Inferior parietal cortex (tissue), 1 donor: ENCODE measurements around the gene RHBDL2.
"Not testable (repeated sequence)": the region's sequence is repeated elsewhere in the genome, so short reads cannot be mapped to it uniquely, and the experiment has no call there.

Source experiments
- DNase-seq: peaks from one replicate; pipeline ENCODE4 v3.0.0-alpha.2; 2016; ENCODE audit errors: extremely low spot score

The RHBDL2 gene

DNA sequence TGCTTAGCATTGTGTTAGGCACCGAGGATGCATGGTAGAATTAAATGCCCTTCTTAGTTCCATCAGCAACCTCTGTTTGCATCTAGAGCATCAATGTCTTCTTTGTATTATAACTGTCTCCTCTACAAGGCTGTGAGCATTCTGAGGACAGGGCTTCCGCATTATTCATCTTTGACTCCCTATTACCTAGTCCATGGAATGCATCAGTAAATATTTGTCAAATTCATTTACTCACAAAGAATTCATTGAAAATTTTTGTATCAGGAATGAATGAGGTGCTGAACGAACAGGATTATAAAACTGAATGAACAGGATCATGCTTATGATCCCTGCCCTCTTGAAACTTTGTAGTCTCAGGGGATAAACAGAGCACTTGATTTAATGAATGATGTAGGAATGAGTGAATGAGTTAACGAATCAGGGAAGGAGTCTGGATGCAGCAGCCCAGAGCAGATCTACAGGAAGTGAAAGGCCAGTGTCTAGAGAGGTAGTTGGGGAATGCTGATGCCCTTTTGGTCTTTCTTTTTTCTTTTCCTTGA is 2.8 kb downstream of the RHBDL2 start:
- no peak for DNase-seq

DNA sequence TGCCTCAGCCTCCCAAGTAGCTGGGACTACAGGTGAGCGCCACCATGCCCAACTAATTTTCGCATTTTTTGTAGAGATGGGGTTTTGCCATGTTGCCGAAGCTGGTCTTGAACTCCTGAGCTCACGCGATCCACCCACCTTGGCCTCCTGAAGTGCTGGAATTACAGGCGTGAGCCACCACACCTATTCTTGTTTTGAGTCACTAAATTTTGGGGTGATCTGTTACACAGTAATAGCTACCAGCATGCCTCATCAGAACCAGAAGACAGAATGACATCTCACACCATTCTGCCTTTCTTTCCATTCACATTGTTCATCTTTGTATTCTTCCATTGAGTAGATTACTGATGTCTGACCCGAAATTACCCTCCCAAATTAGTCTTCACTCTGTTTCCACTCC is 9.1 kb downstream of the RHBDL2 start:
- no peak for DNase-seq

DNA sequence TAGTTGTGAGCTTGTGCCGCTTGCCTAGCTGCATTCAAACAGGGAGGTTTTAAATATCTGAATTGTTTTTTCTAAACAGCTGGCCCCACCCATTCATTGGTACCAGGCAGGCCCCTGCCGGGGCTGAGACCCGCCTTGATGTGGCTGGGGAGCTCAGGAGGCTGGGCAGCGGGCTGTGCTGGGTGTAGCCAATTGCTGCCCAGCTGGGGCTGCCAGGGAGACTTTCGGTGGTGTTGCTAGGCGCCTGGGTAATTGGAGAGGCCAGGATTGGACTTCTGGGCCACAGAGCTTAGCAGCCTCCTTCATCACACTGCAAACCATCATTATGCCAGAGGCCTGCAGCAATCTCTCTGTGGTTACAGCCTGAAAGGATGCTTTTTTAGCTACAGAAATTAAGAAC is 12.2 kb downstream of the RHBDL2 start:
- DNase-seq: peak; percentile 78

DNA sequence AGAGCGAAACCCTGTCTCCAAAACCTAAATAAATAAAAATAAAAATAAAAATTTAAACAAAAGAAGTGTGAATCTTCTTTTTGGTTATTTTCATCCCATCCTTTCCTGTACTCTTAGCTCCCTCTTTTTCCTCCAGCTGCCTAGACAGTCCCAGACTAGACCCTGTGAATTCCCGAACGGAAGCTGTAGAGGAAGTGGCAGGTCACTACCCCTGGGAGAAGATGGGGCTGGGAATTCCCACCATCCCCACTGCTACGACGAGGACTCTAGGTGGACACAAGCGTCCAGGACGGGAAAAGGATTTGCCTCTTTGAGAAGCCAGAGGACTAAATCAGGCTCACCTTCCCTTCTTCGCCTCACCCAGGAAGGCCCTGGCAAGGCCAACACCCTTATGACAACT is 12.6 kb downstream of the RHBDL2 start:
- DNase-seq: no peak

DNA sequence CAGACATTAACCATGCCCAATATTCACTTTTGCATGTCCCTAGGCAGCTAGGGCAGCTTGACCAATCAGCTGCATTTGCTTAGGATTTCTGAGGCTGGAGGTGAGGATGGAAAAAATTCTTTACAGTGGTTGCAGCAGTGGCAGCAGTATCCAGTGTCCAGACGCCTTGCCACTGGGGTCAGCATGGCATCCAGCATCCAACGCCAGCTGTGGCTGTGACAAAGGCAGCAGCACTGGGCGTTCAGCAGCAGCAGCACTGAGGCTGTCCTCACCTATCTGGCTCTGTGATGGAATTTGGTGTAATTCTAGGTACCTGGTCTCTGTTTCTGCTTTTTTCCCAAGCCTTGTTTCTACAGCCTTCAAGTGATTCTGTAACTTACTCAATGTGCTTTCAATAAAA is 15.5 kb downstream of the RHBDL2 start:
- no peak for DNase-seq

DNA sequence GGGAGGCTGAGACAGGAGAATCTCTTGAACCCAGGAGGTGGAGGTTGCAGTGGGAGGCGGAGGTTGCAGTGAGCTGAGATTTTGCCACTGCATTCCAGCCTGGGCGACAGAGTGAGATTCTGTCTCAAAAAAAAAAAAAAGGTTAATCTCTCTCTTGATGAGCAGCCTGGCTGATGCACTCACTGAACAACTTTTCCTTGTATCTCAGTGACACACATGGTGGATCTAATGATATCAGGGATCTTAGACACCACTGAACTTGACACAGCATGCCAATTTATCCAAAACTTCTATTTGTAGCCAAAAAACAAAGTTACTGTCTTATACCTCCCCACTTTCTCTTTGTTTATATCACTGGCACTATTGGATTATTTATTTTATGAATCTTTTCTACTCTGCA is 16.2 kb downstream of the RHBDL2 start:
- no peak for DNase-seq

DNA sequence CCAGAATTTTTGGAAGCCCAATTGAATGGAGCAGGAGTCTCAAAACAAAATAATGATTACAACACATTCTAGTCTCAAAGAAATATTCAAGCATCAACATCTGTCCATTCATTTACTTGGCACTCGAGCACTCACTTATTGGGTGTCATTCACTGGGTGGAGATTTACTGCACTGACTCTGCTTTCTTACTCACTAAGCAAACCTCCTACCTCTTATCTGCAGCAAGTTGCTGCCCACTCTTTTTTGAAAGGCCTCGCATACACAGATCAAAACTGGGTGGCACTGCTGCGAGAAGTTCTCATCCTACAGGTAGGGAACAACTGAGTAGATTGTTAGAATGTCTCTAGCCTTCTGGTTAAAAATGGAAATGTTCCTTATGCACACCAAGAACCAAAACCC is 18.0 kb downstream of the RHBDL2 start:
- no peak for DNase-seq

DNA sequence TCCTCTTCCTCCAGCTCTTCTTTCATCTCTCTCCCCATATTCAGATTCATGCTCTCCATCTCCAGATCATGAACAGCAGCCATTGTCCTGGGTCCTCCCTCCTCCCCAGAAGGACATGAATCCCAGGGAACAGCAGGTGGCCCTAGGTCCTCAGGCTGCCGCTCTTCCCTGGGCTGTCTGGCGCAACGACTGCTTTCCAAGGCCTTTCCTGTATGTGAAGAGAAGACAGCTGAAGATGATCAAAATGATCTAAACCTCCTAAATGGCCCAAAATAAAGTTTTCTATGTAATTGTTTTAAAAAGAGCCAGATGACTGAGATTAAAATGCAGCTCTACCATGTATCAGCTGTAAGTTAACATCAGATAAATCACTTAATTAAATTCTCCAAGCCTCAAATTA is 22.5 kb downstream of the RHBDL2 start:
- DNase-seq: peak; percentile 64

DNA sequence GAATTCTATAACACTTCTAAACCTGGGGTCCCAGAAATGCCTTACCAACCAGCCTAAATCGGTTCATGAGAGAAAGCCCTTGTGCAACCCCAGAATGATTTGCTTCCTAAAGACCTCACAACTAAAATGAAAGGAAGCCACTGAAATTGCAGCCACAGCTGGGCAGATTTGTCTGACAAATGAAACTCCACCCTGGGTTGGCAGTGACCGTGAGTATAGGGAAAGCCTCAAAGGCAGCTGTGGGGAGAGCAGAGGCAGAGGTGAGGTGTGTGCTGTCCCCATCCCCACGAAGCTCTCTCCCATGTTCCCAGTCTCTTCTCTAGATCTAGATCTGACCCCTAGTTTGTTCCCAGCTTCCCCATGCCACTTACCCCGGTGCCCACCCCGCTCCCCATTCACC is 23.1 kb downstream of the RHBDL2 start:
- no peak for DNase-seq

DNA sequence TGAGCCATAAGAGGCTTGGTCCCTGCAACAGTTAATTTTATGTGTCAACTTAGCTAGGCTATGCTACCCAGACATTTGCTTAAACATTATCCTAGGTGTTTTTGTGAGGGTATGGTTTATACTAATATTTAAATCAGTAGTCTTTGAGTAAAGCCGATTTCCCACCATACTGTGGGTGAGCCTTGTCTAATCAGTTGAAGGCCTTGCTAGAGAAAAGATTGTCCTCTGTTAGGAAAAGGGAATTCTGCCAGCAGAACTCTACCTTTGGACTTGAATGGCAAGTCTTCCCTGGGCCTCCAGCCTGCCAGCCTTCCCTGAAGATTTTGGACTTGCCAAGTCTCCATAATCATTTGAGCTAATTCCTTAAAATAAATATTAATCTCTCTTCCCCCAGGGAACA is 23.9 kb downstream of the RHBDL2 start:
- no peak for DNase-seq

DNA sequence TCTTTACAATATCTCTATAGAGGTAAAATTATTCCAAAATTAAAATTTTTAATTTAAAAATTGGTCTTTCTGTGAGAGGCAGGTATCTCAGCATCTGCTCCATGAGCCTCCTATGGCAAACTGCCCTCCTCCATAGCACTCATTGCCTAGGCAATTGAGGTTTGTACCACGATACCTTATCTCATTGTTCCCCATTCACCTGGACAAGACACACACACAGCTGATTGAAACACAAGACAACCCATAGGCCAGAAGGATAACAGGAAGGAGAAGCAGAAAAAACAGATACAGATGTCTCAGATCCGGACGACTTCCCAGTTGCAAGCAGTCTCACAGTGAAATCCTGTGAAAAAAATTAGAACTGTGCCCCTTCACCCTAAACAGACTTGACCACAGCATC is 24.3 kb downstream of the RHBDL2 start:
- no peak for DNase-seq

DNA sequence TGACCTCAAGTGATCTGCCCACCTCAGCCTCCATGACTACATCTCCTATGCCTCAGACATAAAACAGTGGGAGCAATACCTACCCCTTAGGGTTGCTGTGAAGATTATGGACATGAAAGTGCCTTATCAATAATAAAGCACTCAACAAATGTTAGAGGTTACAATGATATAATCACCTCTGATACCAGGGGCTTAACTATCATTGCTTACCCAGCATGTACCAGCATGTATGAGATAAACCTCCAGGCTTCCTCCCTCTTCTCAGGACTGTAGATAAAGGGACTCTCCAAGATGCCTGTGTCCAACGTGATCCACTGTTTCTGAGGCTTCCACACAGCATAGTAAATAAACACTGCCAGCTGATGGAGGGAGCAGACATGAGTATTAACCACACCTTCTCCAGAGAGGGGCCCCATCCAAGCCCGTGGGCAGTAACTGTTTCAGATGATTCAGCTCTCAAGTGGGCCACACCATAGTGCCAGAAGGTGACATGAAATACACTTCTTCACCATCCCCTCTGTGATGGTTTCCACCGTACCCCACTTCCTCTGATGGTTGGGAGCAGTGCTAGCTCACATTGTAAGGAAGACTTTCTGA is 26.2 kb downstream of the RHBDL2 start:
- no peak for DNase-seq

DNA sequence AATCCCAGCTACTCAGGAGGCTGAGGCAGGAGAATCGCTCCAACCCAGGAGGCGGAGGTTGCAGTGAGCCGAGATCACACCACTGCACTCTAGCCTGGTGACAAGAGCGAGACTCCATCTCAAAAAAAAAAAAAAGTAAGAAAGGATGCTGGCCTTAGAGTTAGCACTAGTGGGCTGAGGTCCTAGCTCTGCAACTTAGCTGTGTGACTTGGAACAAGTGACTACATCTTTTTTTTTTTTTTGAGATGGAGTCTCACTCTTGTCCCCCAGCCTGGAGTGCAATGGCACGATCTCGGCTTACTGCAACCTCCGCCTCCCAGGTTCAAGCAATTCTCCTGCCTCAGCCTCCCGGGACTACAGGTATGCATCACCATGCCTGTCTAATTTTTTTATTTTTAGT is 26.7 kb downstream of the RHBDL2 start:
- DNase-seq: not testable (repeated sequence)

DNA sequence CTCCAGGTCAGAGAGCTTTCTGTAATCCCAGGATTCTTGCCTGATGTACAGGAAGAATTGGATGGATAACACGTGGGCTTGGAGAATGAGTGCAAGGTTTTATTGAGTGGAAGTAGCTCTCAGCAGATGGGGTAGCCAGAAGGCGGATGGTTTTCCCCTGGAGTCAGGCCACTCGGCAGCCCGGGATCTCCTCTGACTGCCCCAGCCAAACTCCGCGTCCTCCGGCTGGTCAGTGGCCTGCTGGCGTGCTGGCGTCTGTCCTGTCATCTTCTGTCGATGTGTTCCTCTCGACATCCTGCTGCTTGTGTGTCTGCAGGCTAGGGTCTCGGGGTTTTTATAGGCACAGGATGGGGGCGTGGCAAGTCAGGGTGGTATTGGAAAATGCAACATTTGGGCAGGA is 32.8 kb downstream of the RHBDL2 start:
- DNase-seq: no peak

DNA sequence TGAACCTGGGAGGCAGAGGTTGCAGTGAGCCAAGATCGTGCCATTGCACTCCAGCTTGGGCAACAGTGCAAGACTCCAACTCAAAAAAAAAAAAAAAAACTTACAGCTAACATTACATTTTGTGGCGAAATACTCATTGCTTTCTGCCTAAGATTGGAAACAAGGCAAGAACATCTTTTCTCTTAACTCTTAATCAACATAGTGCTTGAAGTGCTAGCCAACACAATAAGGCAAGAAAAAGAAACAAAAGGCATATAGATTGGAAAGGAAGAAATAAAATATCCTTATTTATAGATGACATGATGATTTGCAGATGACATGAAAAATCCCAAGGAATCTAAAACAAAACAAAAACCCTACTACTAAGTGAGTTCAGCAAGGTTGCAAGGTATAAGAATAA is 35.6 kb downstream of the RHBDL2 start:
- DNase-seq: no peak

DNA sequence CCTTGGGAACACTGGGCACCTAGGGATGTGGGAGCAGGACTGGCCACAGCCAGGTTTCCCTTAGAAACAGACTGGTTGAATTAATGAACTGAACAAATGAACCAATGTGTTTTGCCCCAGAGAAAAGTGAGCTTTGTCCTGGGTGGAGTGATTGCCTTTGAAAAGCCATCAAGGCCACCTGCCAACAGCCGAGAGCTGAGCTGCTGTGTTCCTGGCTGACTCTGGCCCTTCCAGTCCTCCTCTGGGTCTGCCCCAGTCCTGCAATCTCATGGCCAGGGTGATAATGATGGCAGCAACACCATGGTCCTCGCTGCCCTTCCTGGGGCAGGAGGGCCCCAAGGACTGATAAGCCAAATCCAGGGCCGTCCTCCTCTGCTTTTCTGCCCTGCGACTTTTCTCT is 42.1 kb downstream of the RHBDL2 start:
- no peak for DNase-seq

DNA sequence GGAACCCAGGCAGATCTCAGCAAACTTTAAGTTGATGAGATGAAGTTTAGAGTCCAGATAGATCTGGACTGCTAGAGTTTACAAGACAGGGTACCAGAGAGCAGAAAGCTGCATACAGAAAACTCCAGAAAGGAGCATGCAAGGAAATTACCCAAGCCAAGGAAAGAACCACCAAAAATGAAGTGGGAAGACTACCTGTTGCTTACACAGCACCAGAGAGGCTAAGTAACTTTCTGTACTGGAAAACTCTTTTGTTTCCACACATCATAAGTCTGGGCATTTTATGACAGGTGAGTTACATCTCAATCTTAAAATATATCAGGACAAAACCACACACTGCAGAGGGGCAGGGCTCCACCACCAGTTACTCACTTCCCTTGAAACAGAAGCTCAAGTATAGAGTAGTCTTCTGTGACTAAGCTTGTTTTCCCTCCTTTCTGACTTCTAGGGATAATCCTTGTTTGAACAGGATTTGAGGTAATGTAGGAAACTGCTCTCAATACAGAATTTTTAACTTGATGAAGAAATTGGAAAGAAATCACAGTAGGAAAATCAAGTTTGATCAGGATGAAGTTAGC is 42.9 kb downstream of the RHBDL2 start:
- DNase-seq: no peak

DNA sequence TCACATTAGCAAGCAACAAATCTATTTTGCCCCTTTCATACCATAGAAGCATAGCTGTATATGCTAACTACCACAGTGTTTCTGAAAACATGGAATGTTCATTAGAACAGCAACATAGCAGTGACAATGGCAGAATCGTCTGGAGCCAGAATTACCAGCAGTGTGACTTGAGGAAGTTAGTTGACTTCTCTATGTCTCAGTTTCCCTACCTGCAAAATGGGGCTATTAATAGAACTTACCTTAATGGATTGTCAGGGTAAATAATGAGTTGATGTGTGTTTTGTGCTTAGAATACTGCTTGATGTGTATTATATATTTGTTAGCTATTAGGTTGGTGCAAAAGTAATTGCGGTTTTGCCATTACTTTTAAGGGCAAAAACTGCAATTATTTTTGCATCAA is 45.5 kb downstream of the RHBDL2 start:
- DNase-seq: no peak

DNA sequence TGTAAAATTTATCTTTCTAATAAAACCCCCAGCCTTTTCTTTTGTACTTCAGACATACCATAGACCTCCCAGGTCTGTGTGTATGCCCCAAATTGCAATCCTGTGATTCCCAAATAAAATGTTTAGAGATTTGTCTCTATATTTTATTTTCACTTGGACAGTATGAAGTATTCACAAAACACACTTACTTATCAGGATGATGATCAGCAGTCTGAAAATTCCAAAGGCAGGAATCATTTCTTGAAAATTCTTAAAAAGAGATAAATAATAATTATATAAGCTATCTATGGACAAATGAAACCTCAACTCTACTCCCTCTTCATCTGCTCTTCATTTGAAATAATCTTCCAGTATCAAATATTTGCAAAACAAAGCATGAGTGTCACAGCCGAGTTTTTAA is 48.7 kb downstream of the RHBDL2 start:
- no peak for DNase-seq

DNA sequence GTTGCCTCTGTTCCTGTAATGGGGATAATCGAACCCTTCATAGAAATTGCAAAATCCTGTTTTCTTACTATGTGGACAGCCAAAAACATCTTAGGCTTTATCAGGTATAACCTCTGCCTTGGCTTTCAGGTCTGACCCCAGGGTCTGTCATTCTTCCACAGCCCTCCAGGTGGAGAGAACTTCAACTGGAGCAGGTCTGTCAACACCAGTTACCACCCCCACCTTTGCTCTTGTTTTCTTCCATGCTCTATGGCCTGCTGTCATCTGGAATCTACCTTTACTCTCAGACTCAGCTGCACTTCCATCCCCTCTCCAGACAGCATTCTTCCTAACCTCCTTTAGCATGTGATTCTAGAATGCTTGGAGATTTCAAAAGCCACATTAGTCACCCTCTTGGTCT is 49.9 kb downstream of the RHBDL2 start:
- DNase-seq: no peak

DNA sequence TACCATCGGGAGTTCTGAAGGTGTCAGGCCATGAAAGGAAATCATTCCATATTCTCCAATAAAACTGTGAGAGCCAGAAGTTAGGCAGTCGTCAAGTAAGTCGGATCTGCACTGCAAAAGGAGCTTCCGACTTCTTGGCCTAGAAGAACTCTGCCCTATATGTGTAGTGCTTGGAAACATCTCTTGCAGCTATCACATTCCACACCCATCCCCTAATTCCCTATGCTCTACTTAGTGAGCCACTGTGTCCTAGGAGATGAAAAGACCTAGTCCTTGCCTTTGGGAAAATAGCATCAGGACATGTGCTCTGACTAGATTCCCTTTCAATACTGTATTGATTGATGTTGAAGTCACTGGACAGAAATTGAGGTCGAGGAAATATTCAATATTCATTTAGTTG is 52.0 kb downstream of the RHBDL2 start:
- no peak for DNase-seq

DNA sequence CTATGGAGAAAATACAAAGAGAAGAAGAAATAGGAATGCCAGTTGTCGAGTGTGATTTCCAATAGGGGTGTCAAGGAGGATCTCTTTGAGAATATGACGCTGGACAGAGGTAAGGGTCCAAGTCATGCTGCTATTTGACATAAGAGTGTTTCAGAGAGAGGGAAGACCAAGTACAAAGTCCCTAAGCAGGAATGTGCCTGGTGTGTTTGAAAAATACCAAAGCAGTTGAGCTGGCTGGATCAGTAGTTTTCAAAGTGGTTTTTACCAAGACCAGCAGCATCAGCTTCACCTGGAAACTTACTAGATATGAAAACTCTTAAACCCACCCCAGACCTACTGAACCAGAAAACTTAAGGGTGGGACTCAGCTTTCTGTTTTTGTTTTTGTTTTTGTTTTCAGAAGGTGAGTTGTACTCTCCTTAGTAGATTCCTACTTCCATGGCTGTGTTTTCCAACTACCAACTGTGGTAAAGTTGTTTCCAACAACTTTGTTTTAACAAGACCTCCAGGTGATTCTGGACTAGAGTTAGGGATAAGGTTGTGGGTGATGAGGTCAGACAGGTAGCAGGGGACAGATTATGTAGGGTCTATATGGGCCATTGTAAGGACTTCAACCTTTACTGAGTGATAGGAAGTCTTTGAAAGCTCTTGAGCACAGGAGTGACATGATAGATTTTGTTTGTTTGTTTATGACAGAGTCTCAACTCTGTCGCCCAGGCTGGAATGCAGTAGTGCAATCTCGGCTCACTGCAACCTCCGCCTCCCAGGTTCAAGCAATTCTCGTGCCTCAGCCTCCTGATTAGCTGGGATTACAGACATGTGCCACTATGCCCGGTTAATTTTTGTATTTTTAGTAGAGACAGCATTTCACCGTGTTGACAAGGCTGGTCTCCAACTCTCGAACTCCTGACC is 53.0 kb downstream of the RHBDL2 start:
- DNase-seq: no peak

DNA sequence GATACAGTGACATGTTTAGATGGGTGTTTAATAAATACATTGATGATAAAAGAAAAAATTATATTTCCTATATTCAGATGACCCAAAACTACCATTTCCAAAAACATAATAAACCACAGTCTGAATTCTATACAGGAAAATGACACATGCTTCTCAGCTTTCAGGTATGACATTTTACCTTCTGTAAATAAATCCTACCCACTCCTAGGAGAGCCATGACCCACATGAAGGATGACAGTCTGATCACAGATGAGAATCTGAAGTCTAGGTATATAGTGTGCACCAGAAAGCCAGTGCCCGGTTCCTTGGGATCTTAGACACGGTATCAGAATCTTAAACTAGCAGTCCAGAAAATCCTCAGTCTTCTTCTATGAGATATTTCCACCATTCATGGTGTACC is 56.5 kb downstream of the RHBDL2 start:
- no peak for DNase-seq
